Measurements from ENCODE around the gene ARFIP1. TPM values are rescaled to one million over a fixed set of nuclear protein-coding genes. Genes with fewer than 3 reads are reported as not detected.

Gene ARFIP1
- total RNA-seq, 1 donor from 2014 or later = 68.0 TPM

GRCh38 chr4:152778656-152779512 is 870 bp upstream of the ARFIP1 start:
- Histone ChIP-seq H3K4me2 (peak overlapping the region; percentile 83), H3K27ac (peak overlapping the region; percentile 95), H3K79me2 (ENCODE audit: low read depth) (peaks cover 62% of the 10 kb centered on the region), H3F3A (ENCODE audit: low read depth) (peaks cover 22% of the 10 kb centered on the region), H2AFZ (replicated peaks) (peak overlapping the region; percentile 93), H3K27me3 (no peaks in the 10 kb centered on the region), H3K4me1 (peaks cover 11% of the 10 kb centered on the region), H3K9ac (peak overlapping the region; percentile 57), H3K9me3 (ENCODE audit: low read depth) (no peaks in the 10 kb centered on the region), H4K20me1 (ENCODE audit: low read depth) (peaks cover 29% of the 10 kb centered on the region), H3K36me3 (no peaks in the 10 kb centered on the region), H3K4me3 (peak overlapping the region; percentile 82)
- H3K9me3 Mint-ChIP-seq = peaks cover 3% of the 10 kb centered on the region
- H3K4me1 Mint-ChIP-seq = peaks cover 37% of the 10 kb centered on the region
- peaks cover 3% of the 10 kb centered on the region for H3K36me3 Mint-ChIP-seq
- TF ChIP-seq, protein P1, sequence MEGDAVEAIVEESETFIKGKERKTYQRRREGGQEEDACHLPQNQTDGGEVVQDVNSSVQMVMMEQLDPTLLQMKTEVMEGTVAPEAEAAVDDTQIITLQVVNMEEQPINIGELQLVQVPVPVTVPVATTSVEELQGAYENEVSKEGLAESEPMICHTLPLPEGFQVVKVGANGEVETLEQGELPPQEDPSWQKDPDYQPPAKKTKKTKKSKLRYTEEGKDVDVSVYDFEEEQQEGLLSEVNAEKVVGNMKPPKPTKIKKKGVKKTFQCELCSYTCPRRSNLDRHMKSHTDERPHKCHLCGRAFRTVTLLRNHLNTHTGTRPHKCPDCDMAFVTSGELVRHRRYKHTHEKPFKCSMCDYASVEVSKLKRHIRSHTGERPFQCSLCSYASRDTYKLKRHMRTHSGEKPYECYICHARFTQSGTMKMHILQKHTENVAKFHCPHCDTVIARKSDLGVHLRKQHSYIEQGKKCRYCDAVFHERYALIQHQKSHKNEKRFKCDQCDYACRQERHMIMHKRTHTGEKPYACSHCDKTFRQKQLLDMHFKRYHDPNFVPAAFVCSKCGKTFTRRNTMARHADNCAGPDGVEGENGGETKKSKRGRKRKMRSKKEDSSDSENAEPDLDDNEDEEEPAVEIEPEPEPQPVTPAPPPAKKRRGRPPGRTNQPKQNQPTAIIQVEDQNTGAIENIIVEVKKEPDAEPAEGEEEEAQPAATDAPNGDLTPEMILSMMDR (IDR thresholded peaks at IDR 0.05) = no peak
- TF ChIP-seq EZH2phosphoT487 (IDR thresholded peaks at IDR 0.05) (peak; percentile 19), EZH2 (IDR thresholded peaks at IDR 0.05) (peak; percentile 25)
- peak overlapping the region; percentile 94 for H3K4me3 Mint-ChIP-seq
- peak; percentile 77 for DNase-seq (ENCODE audit: low spot score)
- H3K27ac Mint-ChIP-seq = peak overlapping the region; percentile 96
- no peaks in the 10 kb centered on the region for H3K27me3 Mint-ChIP-seq (ENCODE audit: insufficient read depth, low read depth)

- Histone ChIP-seq H3K79me2 (ENCODE audit: low read depth) (peaks cover 76% of the 10 kb centered on the region), H2AFZ (replicated peaks) (peak overlapping the region; percentile 95), H3K36me3 (no peaks in the 10 kb centered on the region), H3K9ac (peak overlapping the region; percentile 78), H3F3A (ENCODE audit: low read depth) (peaks cover 22% of the 10 kb centered on the region), H3K9me3 (ENCODE audit: low read depth) (no peaks in the 10 kb centered on the region), H3K4me1 (peaks cover 11% of the 10 kb centered on the region), H3K4me2 (peak overlapping the region; percentile 83), H3K27me3 (no peaks in the 10 kb centered on the region), H3K27ac (peak overlapping the region; percentile 95), H3K4me3 (peak overlapping the region; percentile 82), H4K20me1 (ENCODE audit: low read depth) (peaks cover 43% of the 10 kb centered on the region)
- H3K4me1 Mint-ChIP-seq = peaks cover 37% of the 10 kb centered on the region
- no peaks in the 10 kb centered on the region for H3K36me3 Mint-ChIP-seq
- no peaks in the 10 kb centered on the region for H3K27me3 Mint-ChIP-seq (ENCODE audit: insufficient read depth, low read depth)
- DNase-seq (ENCODE audit: low spot score) = peak; percentile 52
- H3K27ac Mint-ChIP-seq = peak overlapping the region; percentile 96
- TF ChIP-seq EZH2phosphoT487 (IDR thresholded peaks at IDR 0.05) = no peak
- no peak for TF ChIP-seq EZH2 (IDR thresholded peaks at IDR 0.05)
- TF ChIP-seq, protein P1 (IDR thresholded peaks at IDR 0.05) = no peak
- peak overlapping the region; percentile 94 for H3K4me3 Mint-ChIP-seq
- peaks cover 2% of the 10 kb centered on the region for H3K9me3 Mint-ChIP-seq
Observed at GRCh38 chr4:152780267-152780778, 569 bp downstream of the ARFIP1 start.

GRCh38 chr4:152784490-152785350 is 5.0 kb downstream of the ARFIP1 start:
- DNase-seq (ENCODE audit: low spot score) = no peak
- no peaks in the 10 kb centered on the region for H3K27me3 ChIP-seq
- H3K4me3 ChIP-seq = no peak overlapping the region
- Mint-ChIP-seq H3K27ac (no peak overlapping the region), H3K4me3 (no peak overlapping the region), H3K36me3 (peaks cover 3% of the 10 kb centered on the region), H3K9me3 (no peaks in the 10 kb centered on the region), H3K27me3 (ENCODE audit: insufficient read depth, low read depth) (peaks cover 2% of the 10 kb centered on the region), H3K4me1 (peaks cover 12% of the 10 kb centered on the region)
- no peak overlapping the region for H3K9ac ChIP-seq
- H3K79me2 ChIP-seq (ENCODE audit: low read depth) = peaks cover 95% of the 10 kb centered on the region
- H2AFZ ChIP-seq (replicated peaks) = no peak overlapping the region
- no peaks in the 10 kb centered on the region for H3K36me3 ChIP-seq
- H3K27ac ChIP-seq = no peak overlapping the region
- H3K9me3 ChIP-seq (ENCODE audit: low read depth) = no peaks in the 10 kb centered on the region
- no peak overlapping the region for H3K4me2 ChIP-seq
- H3K4me1 ChIP-seq = peaks cover 4% of the 10 kb centered on the region
- H4K20me1 ChIP-seq (ENCODE audit: low read depth) = peaks cover 58% of the 10 kb centered on the region
- TF ChIP-seq EZH2 (IDR thresholded peaks at IDR 0.05) (no peak), EZH2phosphoT487 (IDR thresholded peaks at IDR 0.05) (no peak)
- TF ChIP-seq, protein P1 (IDR thresholded peaks at IDR 0.05) = peak; percentile 13
- peaks cover 10% of the 10 kb centered on the region for H3F3A ChIP-seq (ENCODE audit: low read depth)

All from neural progenitor cell (in vitro differentiated cells).